MCF 10A (cell line): ENCODE data around the gene SDC4. TPM values are rescaled to one million over a fixed set of nuclear protein-coding genes. Genes with fewer than 3 reads are reported as not detected.
A peak's percentile ranks its signal among the peaks of the same experiment; 100 is the strongest.
"Not testable (repeated sequence)": the region's sequence is repeated elsewhere in the genome, so short reads cannot be mapped to it uniquely, and the experiment has no call there.

ENCODE experiments used
- BruUV-seq: library from RNA; stranded (reverse); fragments of 400-500 nt; replicated peaks from 2 replicates; lab custom pipeline; 2021; lab: Mats Ljungman, UMichigan
- CTCF ChIA-PET: fragments of 300-600 bp; sonication (Branson Sonifier 250); formaldehyde crosslinking; extraction: SDS; loops from one replicate; lab custom pipeline; 2021; ENCODE audit warnings: antibody characterized with exemption, inconsistent platforms; lab: Yijun Ruan, JAX
- POLR2A ChIA-PET: fragments of 300-600, 350-650 bp; sonication (Branson Sonifier 250); formaldehyde crosslinking; extraction: SDS; loops from one replicate; lab custom pipeline; 2020; ENCODE audit warnings: antibody characterized with exemption, inconsistent platforms; lab: Yijun Ruan, JAX
- DNase-seq: peaks from one replicate; pipeline ENCODE4 v3.0.0-alpha.2; 2018; ENCODE audit not compliant: unreplicated experiment
- H3K27ac Mint-ChIP-seq: one replicate; pipeline ENCODE4 v1.8.0; 2022; ENCODE audit warnings: mild to moderate bottlenecking, low read depth, mixed read lengths; ENCODE audit not compliant: unreplicated experiment
- H3K27me3 Mint-ChIP-seq: one replicate; pipeline ENCODE4 v1.8.0; 2022; ENCODE audit warnings: mixed read lengths; ENCODE audit not compliant: insufficient read depth, unreplicated experiment
- H3K36me3 Mint-ChIP-seq: one replicate; pipeline ENCODE4 v1.8.0; 2022; ENCODE audit warnings: mild to moderate bottlenecking, moderate library complexity, mixed read lengths; ENCODE audit not compliant: insufficient read depth, unreplicated experiment
- H3K4me1 Mint-ChIP-seq: one replicate; pipeline ENCODE4 v1.8.0; 2022; ENCODE audit warnings: mixed read lengths; ENCODE audit not compliant: insufficient read depth, unreplicated experiment
- H3K4me3 Mint-ChIP-seq: one replicate; pipeline ENCODE4 v1.8.0; 2022; ENCODE audit warnings: mild to moderate bottlenecking, moderate library complexity, mixed read lengths; ENCODE audit not compliant: unreplicated experiment
- H3K9me3 Mint-ChIP-seq: one replicate; pipeline ENCODE4 v1.8.0; 2022; ENCODE audit warnings: mixed read lengths; ENCODE audit not compliant: unreplicated experiment
- CTCF ChIP-seq: fragments of 200-600 bp; IDR thresholded peaks from one replicate; pipeline ENCODE4 v1.8.0; 2022; ENCODE audit warnings: antibody characterized with exemption, mild to moderate bottlenecking; ENCODE audit not compliant: unreplicated experiment
- intact Hi-C: fragments of 100-400 bp; cut with micrococcal nuclease; formaldehyde crosslinking; loops from 2 replicates; pipeline ENCODE4 v1.14.1; 2022
- total RNA-seq: library from RNA; stranded (reverse); gene quantifications from 2 replicates; pipeline ENCODE4 v1.2.3, GENCODE V29; 2022

The SDC4 gene
- total RNA-seq, 1 experiment from 2014 or later, result 209 TPM

GRCh38 chr20:45352729-45353128 is 4.5 kb upstream of the SDC4 start:
- Mint-ChIP-seq H3K4me3 (no peak overlapping the region), H3K4me1 (peaks cover 22% of the 10 kb centered on the region), H3K36me3 (no peaks in the 10 kb centered on the region), H3K27me3 (no peaks in the 10 kb centered on the region), H3K9me3 (no peaks in the 10 kb centered on the region), H3K27ac (no peak overlapping the region)
- ChIA-PET CTCF (interaction anchor here (0.5 to 1.4 kb wide), 9 partner anchors 9 to 395 kb away, joined by 3 to 6 read pairs (median 3); partner anchors contain the start of gene SYS1), POLR2A (interaction anchor here (34.6 to 37.4 kb wide), 2 partner anchors 8 to 17 kb away, joined by 1328 read pairs; partner anchors contain the start of genes SDC4 and SYS1)
- no peak for TF ChIP-seq CTCF
- BruUV-seq, result no TSS peak
- intact Hi-C loops, result no loop called here
- no peak for DNase-seq

GRCh38 chr20:45350795-45351194 is 2.6 kb upstream of the SDC4 start:
- H3K36me3 Mint-ChIP-seq, BruUV-seq, intact Hi-C loops, DNase-seq, H3K27ac Mint-ChIP-seq, H3K4me3 Mint-ChIP-seq, H3K9me3 Mint-ChIP-seq, H3K27me3 Mint-ChIP-seq: not testable (repeated sequence)
- POLR2A ChIA-PET, result interaction anchor here (1.0 to 37.4 kb wide), 3 partner anchors 9 to 65 kb away, joined by 4 to 1328 read pairs (median 1328); partner anchors contain the start of genes PIGT, SDC4 and SYS1
- peaks cover 22% of the 10 kb centered on the region for H3K4me1 Mint-ChIP-seq
- CTCF ChIA-PET, result interaction anchor here (1.1 to 1.5 kb wide), 3 partner anchors 10 to 28 kb away, joined by 3 to 6 read pairs (median 5); partner anchors contain the start of gene SYS1

GRCh38 chr20:45350217-45350616 is 2.0 kb upstream of the SDC4 start:
- DNase-seq, result no peak
- no peak overlapping the region for H3K4me3 Mint-ChIP-seq
- ChIA-PET POLR2A (interaction anchor here (34.6 to 37.4 kb wide), 2 partner anchors 10 to 14 kb away, joined by 1328 read pairs; partner anchors contain the start of genes SDC4 and SYS1), CTCF (no interaction called here)
- no peak for TF ChIP-seq CTCF
- H3K27ac Mint-ChIP-seq, result no peak overlapping the region
- intact Hi-C loops, result no loop called here
- H3K36me3 Mint-ChIP-seq, result no peaks in the 10 kb centered on the region
- H3K4me1 Mint-ChIP-seq, result peaks cover 22% of the 10 kb centered on the region
- H3K27me3 Mint-ChIP-seq, result no peaks in the 10 kb centered on the region
- BruUV-seq, result no TSS peak
- H3K9me3 Mint-ChIP-seq, result no peaks in the 10 kb centered on the region

GRCh38 chr20:45347297-45347935 is 808 bp downstream of the SDC4 start:
- ChIA-PET POLR2A (interaction anchor here (0.5 to 37.4 kb wide), 20 partner anchors 12 to 1059 kb away, joined by 3 to 1328 read pairs (median 4); partner anchors contain the start of genes DNTTIP1, ELMO2, PIGT and SDC4), CTCF (interaction anchor here (0.6 to 9.0 kb wide), 14 partner anchors 9 to 431 kb away, joined by 3 to 82 read pairs (median 6); partner anchors contain the start of gene SYS1)
- Mint-ChIP-seq H3K27me3 (no peaks in the 10 kb centered on the region), H3K36me3 (no peaks in the 10 kb centered on the region), H3K9me3 (no peaks in the 10 kb centered on the region), H3K4me1 (peaks cover 28% of the 10 kb centered on the region), H3K4me3 (peak overlapping the region; percentile 89), H3K27ac (peak overlapping the region; percentile 93)
- TF ChIP-seq CTCF, result no peak
- no TSS peak for BruUV-seq
- DNase-seq, result no peak
- intact Hi-C loops, result loop anchor here (5.0 kb wide), 1 partner anchor 70 kb away; the partner anchor contains the start of gene PIGT
